ENCODE data around the gene PARD3B.
A peak's percentile ranks its signal among the peaks of the same experiment; 100 is the strongest.
"Not testable (repeated sequence)": the region's sequence is repeated elsewhere in the genome, so short reads cannot be mapped to it uniquely, and the experiment has no call there.

Gene PARD3B

DNA sequence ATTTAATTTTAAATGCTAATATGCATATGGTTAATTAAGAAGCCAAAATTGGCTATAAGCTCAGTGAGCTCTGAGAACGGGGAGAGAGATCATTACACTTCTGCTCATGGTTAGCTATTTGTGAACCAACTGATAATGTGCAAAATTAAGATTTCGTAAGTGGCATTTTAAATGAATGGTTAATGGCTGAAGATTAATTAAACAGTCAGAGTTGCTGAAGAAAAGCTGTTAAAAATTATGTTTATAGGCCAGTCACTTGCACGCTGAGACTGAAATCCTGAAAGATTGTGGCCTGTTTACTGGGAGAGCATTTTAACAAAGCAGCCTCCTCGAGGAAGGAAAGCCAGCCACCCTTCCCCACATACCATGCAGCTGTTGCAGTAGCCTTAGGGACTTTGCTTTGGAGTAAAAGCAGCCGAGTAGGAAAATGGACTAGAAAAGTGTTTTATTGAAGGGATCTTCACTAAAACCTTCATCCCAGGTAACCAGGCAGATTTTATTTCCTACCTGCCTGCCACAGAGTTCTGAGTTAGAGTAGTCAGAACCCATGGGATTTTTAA is 918.3 kb downstream of the PARD3B start:
- DNase-seq (ENCODE audit: low read depth), result no peak

DNA sequence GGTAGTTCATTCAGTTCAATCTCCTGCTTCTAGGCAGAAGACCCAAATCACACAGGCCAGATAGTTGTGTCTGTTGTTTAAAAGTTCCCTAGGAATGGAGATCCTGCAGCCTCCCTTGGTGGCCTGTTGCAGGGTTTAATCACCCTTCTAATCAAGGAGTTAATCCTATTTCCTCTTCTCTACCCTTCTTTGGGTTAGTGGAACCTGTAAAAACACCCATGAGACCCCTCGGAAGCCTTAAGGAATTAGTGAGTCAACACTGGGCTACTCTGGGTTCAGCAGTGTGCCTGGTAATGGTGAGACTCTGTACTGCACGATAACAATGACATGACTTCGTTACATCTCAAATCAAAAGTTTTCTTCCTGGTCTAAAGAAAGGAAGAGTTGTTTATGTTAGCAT is 919.4 kb downstream of the PARD3B start:
- DNase-seq (ENCODE audit: low read depth), result no peak

DNA sequence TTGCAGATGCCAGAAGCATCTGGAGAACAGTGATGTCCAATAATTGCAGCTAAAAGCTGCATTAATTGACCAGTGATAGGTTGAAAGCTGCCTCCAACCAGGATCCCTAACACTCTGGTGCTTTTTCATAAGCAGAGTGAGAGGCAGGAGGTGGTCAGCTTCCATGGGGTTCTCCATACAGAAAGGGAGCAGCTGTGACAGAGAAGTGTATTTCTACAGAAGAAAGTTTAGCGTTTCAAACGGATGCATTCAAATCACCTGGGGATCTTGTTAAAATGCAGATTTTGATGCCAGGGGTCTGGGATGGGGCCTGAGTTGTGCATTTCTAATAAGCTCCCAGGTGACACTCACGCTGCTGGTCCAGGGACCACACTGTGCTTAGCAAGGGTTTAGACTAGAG is 920.5 kb downstream of the PARD3B start:
- no peak for DNase-seq (ENCODE audit: low read depth)

DNA sequence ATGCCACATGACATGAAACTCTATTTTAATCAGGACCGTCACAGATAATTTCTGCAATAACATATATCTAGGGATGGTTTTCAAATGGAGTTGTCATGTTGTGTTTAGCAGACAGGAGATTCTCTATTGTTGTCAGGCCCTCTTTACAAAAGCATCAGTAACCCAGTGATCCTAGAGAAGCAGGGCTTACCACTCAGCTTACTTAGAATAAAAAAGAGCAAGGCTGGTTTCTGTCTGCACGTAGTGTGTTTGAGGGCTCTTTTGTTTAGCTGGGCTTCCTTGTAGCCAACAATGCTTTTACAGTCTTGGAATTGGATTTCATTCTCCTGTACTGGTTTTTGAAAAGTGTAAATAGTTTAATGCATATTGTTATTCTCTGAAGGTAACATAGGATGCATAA is 926.5 kb downstream of the PARD3B start:
- DNase-seq (ENCODE audit: low read depth), result no peak

GRCh38 chr2:205473791-205474190 is 928.5 kb downstream of the PARD3B start:
- DNase-seq (ENCODE audit: low read depth), result no peak

DNA sequence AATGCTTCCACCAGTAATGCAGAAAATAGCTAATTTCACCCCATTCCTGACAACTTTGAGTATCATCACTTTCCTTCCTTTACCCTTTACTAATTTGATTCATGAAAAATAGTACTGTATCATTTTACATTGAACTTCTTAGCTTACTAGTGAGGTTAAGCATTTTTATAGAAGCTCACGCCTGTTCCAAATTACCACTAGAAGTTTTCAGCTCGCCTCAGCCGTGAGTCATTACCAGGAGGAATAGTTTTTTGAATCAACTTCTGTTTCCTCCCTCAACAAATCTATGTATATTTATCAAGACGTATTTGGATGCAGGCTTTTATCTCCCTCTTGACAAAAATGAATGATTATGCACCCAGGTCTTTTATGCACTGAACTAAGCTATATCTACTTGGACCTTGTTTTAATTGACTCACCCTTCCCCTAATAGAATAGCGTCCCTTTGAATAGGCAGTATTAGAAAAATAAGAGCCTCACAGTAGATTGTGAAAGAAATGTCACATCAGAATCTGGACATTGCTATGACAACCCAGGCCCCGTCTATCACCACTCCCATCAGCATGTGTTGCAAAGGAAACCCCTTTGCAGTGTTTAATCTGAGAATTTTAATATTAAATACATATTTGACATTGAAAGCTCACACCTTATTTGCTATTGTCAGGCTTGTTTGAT is 929.6 kb downstream of the PARD3B start:
- no peak for DNase-seq (ENCODE audit: low read depth)

GRCh38 chr2:205475416-205475768 is 930.1 kb downstream of the PARD3B start:
- DNase-seq (ENCODE audit: low read depth), result no peak

DNA sequence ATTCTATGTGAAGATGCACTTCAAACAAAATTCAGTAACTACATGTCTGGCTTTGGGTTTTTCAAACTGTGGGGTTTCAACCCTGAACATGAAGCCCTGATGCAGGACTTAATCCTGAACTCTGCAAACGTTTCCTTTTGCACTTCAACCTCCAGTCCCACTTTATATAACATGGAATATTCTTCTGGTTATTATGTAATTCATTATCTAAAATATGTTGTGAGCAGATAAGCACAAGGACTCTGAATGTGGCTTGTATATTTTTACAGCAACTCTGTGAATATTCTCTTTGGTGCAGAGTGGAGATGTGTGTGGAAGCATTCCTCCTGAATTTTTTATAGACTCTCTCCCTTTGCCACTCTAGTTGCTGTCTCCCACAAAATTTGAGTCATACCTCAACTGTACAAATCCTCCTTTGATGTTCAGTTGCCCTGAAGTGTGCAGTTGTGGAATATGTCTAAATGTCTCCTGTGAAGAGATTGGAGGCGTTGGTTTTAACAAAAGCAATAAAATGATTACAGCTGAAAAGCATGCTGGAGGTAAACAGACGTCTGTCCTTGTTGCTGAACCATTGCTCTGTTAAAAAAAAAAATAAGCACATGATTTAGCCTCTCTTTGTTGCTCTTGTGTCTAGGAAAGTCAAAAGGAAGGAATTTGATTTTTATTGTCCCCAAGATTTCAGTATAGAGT is 931.9 kb downstream of the PARD3B start:
- DNase-seq (ENCODE audit: low read depth), result peak; percentile 18

GRCh38 chr2:205481861-205482260 is 936.6 kb downstream of the PARD3B start:
- DNase-seq (ENCODE audit: low read depth), result no peak

DNA sequence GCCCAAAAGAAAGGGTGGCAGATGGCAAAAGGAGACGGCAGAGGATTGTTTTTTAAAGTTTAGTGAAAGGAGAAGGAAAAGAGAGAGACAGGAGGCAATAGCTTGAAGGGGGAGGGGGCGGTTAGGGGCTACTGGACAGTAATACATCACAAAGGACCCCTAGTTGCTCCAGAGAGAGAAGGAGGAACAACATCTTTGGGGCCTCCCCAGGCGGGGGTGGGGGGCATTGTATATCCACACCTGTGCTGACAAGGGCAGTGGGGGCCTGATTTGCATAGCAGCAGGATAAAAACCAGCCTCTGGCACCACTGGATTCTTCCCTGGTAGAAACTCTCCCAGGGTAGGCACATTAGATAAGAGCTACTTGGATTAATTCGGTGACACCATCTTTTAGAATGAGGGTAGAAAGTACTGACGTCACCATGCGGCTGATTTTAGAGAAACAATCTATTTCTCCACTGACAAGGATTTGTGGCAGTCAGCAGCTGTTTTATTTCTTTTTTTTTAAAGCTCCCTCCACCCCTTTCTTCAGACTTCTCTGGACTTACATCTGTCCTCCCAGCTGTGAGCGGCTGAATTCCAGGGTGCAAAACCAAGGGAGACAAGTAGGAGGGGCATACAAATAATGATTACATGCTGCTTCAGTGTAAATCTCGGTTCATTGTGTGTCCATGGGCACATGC is 937.3 kb downstream of the PARD3B start:
- DNase-seq (ENCODE audit: low read depth), result no peak

- no peak for DNase-seq (ENCODE audit: low read depth)
These were observed 937.8 kb downstream of the PARD3B start for GRCh38 chr2:205483095-205483494.

- DNase-seq (ENCODE audit: low read depth), result no peak
These were observed 938.9 kb downstream of the PARD3B start for GRCh38 chr2:205484215-205484614.

- DNase-seq (ENCODE audit: low read depth), result no peak
These were observed 939.5 kb downstream of the PARD3B start for GRCh38 chr2:205484764-205485163.

GRCh38 chr2:205493528-205493927 is 948.3 kb downstream of the PARD3B start:
- DNase-seq (ENCODE audit: low read depth), result not testable (repeated sequence)

- no peak for DNase-seq (ENCODE audit: low read depth)
These were observed 949.4 kb downstream of the PARD3B start for GRCh38 chr2:205494537-205495235.

GRCh38 chr2:205495819-205496218 is 950.5 kb downstream of the PARD3B start:
- no peak for DNase-seq (ENCODE audit: low read depth)

DNA sequence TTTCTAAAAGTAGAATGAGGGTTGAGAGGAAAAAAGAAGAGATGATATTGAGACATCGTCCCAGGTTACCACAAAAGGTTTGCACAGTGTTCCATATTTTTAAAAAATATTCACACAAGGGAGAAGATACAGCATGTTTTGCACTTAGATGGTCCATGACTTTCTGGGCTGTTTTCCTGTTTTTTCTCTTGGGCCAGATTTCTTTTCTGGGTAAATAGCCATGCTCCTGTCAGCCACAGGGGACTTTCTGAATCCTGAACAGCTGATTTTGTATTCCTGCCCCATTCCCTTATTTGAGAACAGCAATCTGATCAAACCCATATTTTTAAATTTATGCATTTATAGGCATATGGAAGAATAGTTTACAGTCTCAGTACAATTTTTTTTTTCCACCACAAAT is 951.1 kb downstream of the PARD3B start:
- DNase-seq (ENCODE audit: low read depth), result no peak

DNA sequence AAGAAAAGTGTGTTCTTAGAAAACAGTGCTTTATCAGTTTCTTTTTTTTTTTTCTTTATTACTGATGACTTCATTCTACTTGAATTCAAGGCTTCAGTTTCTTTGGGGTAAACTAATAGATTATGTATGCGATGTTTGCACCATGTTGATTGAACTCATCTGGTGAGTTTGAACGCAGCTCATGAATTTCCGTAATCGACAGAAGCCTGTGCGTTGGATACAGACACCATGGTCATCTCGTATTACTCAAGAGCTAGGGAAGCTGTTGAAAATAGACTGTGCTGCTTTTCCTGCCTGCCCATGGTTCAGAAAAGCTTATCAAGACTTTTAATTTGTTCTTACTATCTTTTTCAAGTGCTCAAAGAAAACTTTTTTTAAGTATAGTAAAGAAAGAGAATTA is 951.5 kb downstream of the PARD3B start:
- peak; percentile 81 for DNase-seq (ENCODE audit: low read depth)

GRCh38 chr2:205499006-205499405 is 953.7 kb downstream of the PARD3B start:
- DNase-seq (ENCODE audit: low read depth), result no peak

DNA sequence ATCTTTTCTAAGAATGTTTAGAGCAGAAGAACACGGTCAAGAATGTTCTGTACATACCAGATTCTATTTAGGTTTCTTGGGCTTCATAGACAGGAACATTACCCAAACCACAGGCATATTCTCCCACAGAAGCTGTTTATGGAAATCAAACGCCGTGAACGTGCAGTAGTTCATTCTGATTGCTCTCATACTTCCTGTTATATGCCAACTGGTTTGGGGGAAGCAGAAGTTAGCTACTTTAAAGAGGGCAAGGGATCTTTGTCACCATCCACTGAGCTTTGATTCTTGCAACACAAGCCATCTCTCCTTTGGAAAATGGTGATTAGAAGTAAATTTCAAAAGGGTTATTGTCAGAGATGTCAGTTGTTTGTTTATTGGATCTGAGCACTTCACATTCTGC is 954.8 kb downstream of the PARD3B start:
- DNase-seq (ENCODE audit: low read depth), result no peak

DNA sequence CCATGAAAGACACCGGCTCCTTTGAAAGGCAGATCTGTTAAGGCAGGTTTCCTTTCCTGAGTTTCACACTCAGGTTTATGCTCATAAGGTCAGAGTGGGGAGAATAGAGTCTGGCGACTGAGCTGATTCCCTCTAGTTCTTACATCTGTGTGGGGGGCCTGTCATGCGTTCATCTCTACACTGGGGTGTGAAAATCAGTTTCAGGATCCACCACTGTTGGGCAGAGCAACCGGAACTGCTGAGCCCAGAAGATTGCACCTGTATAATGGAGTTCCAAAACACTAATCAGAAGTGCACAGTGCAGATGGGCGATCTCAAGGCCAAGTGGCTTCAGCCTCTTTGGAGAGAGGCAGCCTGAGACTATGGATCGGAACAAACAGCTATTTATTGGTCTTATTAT is 955.7 kb downstream of the PARD3B start:
- DNase-seq (ENCODE audit: low read depth), result no peak

GRCh38 chr2:205501826-205502225 is 956.6 kb downstream of the PARD3B start:
- DNase-seq (ENCODE audit: low read depth), result no peak

DNA sequence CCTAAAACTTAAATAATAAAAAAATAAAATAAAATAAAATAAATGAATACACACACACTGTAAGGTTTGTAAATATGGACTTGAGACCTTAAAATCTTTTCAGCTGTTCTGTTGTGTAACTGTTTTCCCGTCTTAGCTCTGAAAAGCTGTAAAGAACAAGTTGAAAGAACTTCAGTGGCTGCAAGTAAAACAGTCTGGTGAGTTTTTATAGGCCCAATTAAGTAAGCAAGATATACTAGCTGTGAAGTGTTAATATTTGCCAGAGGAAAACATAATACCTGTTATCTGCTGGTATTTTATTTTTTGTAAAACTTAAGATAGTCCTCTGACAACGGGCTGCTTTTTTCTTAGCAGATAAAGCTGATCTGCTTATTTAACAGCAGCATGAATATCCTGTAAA is 960.1 kb downstream of the PARD3B start:
- no peak for DNase-seq (ENCODE audit: low read depth)

Data from non-pigmented ciliary epithelial cell (primary cell).